GM15510 (cell line): Measurements from ENCODE around the gene FBXO30.

Source experiments
- POLR2A ChIP-seq: IDR thresholded peaks from 3 replicates; pipeline ENCODE4 v1.6.1; 2011; ENCODE audit warnings: borderline replicate concordance; ENCODE audit not compliant: insufficient read length; ENCODE audit errors: extremely low read depth

FBXO30 gene

GRCh38 chr6:145824344-145824743, 9.7 kb upstream of the FBXO30 start:
- no peak for TF ChIP-seq POLR2A

DNA sequence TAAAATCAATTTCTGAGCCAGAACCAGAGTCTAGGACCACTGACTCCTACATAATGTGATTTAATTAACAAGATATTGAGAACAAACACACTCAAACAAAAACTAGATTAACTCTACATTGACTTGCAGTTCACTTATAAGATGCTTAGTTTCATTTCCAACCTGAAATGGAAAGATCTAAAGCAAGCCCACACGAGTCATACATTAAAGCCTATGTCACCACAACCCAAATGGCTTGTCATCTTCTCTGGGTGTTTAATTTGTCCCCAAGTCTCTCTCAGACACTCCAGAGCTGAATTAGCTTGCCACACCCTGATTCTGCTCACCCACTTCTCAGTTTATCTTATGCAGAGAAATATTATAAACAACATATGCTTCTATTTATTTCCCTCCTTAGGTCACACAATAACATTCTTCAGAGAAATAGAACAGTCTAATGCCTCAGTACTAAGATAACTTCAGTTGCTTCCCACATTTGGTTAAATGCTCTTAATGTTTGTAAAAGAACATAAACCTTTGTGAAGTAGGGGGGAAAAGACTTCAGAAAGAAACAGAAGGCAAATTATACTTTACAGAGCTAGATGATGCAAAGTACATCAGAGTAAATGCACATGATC, 8.8 kb upstream of the FBXO30 start:
- TF ChIP-seq POLR2A: no peak

DNA sequence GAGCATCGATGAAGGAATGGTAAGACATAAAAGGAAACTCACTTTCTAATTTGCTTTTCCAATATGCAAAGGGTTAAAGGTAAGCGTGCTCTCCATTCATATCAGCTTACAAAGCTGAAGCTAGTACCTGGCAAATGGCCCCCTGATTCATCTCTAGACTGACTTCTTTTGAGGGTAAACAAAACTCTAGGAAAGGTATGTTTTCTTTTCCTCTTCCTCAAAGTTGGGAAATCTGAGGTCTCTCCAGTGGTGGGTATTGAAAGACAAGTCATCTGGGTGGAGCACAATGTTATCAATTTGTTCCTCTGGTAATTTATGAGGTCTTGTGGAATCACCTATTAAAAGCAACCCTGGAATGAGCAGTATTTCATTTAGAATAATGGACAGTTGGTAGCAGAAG, 7.9 kb upstream of the FBXO30 start:
- TF ChIP-seq POLR2A: no peak

- no peak for TF ChIP-seq POLR2A
Observed at GRCh38 chr6:145819994-145820393, 5.4 kb upstream of the FBXO30 start.

GRCh38 chr6:145818796-145819195, 4.2 kb upstream of the FBXO30 start:
- TF ChIP-seq POLR2A: no peak

- TF ChIP-seq POLR2A: no peak
Observed at GRCh38 chr6:145816392-145816791, 1.8 kb upstream of the FBXO30 start.

DNA sequence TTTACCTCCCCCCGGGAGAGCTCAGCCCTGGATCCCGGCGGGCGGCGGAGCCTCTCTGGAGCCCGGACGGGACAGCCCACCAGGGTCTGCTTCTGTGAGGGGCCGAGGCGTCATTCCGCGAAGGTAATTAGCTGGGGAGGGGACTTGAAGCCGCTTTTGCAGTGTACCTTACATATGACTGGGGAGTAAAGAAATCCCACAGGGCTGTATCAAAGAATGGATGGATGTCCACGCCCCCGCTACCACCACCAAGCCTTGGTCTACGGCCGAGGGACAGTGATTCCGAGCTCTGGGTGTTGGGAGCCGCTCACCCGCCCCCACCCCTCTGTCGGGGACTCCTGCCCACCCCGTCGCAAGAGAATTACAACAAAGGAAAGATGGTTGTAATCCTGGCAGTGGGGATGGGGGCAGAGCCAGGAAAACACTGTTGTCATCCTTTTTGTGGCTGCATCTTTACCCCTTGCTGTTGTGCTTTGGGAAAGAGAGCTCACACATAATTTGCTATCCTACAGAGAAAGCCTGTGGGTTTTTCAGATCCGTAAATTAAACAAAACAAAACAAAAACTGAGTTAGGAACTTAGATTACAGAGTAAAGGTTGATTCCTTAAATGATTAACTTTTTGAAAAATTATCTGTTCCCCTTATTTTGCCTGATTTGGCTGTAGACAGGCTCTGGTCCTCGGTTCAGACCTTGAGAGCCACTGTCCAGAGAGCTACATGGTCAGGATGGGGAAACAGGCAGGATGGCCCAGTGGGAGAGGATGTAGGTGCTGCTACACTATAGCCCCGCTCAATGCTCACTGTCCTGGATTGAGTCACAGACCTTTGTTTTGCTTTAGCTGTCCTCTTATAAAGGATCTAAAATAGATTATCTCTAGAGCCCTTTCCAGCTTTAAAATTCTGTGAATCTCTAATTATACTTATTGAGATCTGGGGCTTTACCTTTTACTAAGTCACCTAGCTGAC, 997 bp upstream of the FBXO30 start:
- TF ChIP-seq POLR2A: no peak

- TF ChIP-seq POLR2A: no peak
Observed at GRCh38 chr6:145814035-145814500, 527 bp downstream of the FBXO30 start.

GRCh38 chr6:145813285-145814034, 1.1 kb downstream of the FBXO30 start:
- TF ChIP-seq POLR2A: no peak

DNA sequence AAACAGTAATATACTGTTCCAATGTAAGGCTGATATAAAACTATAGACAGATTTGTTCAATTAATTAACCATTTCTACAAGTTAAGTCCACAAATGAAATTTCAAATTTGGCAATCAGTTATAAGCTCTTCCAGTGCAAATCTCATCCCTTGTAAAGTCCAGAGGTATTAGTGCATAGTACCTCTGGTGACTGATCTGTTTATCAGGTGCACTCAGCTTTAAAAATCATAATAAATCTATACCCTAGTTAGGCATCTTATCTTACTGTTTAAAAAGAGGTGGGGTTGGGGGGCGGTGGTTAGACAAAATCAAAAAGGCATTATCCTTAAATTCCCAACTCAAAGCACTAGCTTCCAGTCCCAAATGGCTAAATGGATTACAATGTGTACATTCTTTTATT, 2.9 kb downstream of the FBXO30 start:
- TF ChIP-seq POLR2A: no peak

DNA sequence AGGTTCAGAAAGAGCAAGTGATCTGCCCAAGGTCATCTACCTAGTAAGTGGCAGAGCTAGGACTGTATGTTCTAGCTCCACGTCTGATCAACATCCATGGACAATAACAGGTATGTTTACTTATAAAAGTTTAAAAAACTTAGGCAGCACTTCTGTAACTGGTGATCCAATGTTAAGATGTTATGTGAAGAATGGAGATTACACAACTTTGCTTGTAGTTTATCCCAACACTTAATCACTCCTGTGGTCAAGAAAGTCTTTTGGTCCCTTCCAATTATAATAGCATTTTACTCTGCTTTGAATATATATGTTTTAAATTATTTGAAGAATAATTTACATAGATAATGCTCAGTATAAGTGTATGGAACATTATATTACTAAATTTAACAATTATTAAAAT, 4.8 kb downstream of the FBXO30 start:
- TF ChIP-seq POLR2A: no peak

GRCh38 chr6:145809211-145809610, 5.4 kb downstream of the FBXO30 start:
- no peak for TF ChIP-seq POLR2A

- TF ChIP-seq POLR2A: no peak
Observed at GRCh38 chr6:145808239-145808638, 6.4 kb downstream of the FBXO30 start.

DNA sequence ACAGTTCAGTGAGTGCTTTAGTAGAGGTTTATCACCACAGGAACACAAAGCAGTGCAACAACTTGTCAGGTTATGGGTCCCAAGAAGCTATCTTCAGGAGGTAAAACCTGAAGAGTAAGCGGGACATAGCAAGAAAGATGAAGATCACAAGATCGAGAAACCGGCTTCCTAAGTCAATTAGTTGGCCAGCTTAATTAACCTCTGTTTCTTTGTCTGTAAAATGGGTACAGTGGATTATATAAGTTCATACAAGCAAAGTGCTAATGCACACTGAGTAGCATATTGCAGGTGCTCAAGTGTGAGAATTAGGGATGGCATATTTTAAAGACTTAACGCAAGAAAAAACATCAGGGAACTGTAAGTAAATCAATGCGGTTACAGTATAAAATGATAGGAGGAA, 12.5 kb downstream of the FBXO30 start:
- TF ChIP-seq POLR2A: no peak

DNA sequence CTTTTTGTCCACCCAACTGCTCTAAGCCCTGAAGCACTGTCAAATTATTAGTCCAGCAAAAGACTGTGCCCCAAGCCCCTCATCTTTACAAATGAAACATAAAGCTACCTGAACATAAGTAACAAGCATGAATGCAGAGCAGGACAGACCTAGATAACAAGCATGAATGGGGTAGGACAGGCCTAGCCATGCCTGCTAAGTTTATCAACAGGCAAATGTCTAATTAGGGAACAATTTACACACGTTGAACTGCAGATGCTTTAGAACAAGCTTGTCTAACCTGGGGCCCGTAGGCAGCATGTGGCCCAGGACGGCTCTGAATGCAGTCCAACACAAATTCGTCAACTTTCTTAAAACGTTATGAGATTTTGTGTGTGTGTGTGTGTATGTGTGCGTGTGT, 13.6 kb downstream of the FBXO30 start:
- TF ChIP-seq POLR2A: no peak
